PC-3 (cell line): ENCODE results near the gene HEATR3. TPM values are rescaled to one million over a fixed set of nuclear protein-coding genes. Genes with fewer than 3 reads are reported as not detected.

Source experiments
- ATAC-seq: fragments of 200-7000 bp; cut with Tn5 transposase; 2 replicates; pipeline ENCODE4 v1.9.1; 2020; ENCODE audit warnings: mild to moderate bottlenecking, moderate library complexity
- BruUV-seq: library from RNA; stranded (reverse); fragments of 400-500 nt; replicated peaks from 2 replicates; lab custom pipeline; 2021; lab: Mats Ljungman, UMichigan
- CTCF ChIA-PET: fragments of 300-600 bp; sonication (Branson Sonifier 250); formaldehyde crosslinking; loops from one replicate; lab custom pipeline; 2022; ENCODE audit warnings: antibody characterized with exemption; lab: Charles Lee
- POLR2A ChIA-PET: fragments of 300-600 bp; sonication (Branson Sonifier 250); formaldehyde crosslinking; loops from one replicate; lab custom pipeline; 2022; ENCODE audit warnings: antibody characterized with exemption; ENCODE audit not compliant: unreplicated experiment; lab: Charles Lee
- DNase-seq: peaks from one replicate; pipeline ENCODE4 v3.0.0-alpha.2; 2015
- H2AFZ ChIP-seq: fragments of 300-600 bp; sonication (generic); 2 replicates; pipeline ENCODE4 v1.6.0; 2016; ENCODE audit warnings: antibody characterized with exemption, low read length
- H3F3A ChIP-seq: fragments of 300-600 bp; sonication (generic); one replicate; pipeline ENCODE4 v1.6.0; 2017; ENCODE audit warnings: antibody characterized with exemption, low read length, control low read depth, mild to moderate bottlenecking; ENCODE audit not compliant: unreplicated experiment
- H3K27ac ChIP-seq: fragments of 300-600 bp; sonication (generic); 2 replicates; pipeline ENCODE4 v1.5.1; 2016; ENCODE audit warnings: mild to moderate bottlenecking, low read length
- H3K27me3 ChIP-seq: fragments of 300-600 bp; sonication (generic); 2 replicates; pipeline ENCODE4 v1.6.1; 2016; ENCODE audit warnings: low read length, mixed read lengths
- H3K36me3 ChIP-seq: fragments of 300-600 bp; sonication (generic); 2 replicates; pipeline ENCODE4 v1.6.1; 2016; ENCODE audit warnings: low read depth, mixed run types, low read length, mixed read lengths
- H3K4me1 ChIP-seq: fragments of 300-600 bp; sonication (generic); 2 replicates; pipeline ENCODE4 v1.5.1; 2016; ENCODE audit warnings: low read length; ENCODE audit not compliant: insufficient read depth
- H3K4me2 ChIP-seq: fragments of 300-600 bp; sonication (generic); 2 replicates; pipeline ENCODE4 v1.6.0; 2016; ENCODE audit warnings: low read length
- H3K4me3 ChIP-seq: fragments of 300-600 bp; sonication (generic); 2 replicates; pipeline ENCODE4 v1.5.1; 2016; ENCODE audit warnings: mild to moderate bottlenecking, low read length, mixed read lengths
- H3K79me2 ChIP-seq: fragments of 300-600 bp; sonication (generic); 2 replicates; pipeline ENCODE4 v1.6.1; 2017; ENCODE audit warnings: low read length, mixed read lengths
- H3K9ac ChIP-seq: fragments of 300-600 bp; sonication (generic); 2 replicates; pipeline ENCODE4 v1.6.0; 2016; ENCODE audit warnings: mild to moderate bottlenecking, low read length
- H3K9me2 ChIP-seq: fragments of 300-600 bp; sonication (generic); replicated peaks from 2 replicates; pipeline ENCODE4 v1.6.1; 2016; ENCODE audit warnings: mixed run types, low read length, mixed read lengths
- H3K9me3 ChIP-seq: fragments of 300-600 bp; sonication (generic); 2 replicates; pipeline ENCODE4 v1.6.1; 2016; ENCODE audit warnings: low read length, mixed read lengths
- H4K20me1 ChIP-seq: fragments of 300-600 bp; sonication (generic); 2 replicates; pipeline ENCODE4 v1.6.1; 2016; ENCODE audit warnings: low read length, mixed read lengths
- CTCF ChIP-seq: fragments of 300-600 bp; sonication (generic); conservative IDR thresholded peaks from 2 replicates; pipeline ENCODE4 v1.5.1; 2017; ENCODE audit warnings: antibody characterized with exemption, low read depth, mild to moderate bottlenecking, low read length
- EZH2 ChIP-seq: fragments of 300-600 bp; sonication (generic); IDR thresholded peaks from one replicate; pipeline ENCODE4 v1.6.1; 2017; ENCODE audit warnings: antibody characterized with exemption, mild to moderate bottlenecking, low read length; ENCODE audit not compliant: unreplicated experiment
- EZH2phosphoT487 ChIP-seq: fragments of 300-600 bp; sonication (generic); IDR thresholded peaks from 2 replicates; pipeline ENCODE4 v1.6.1; 2018; ENCODE audit warnings: mild to moderate bottlenecking, antibody characterized with exemption, low read length, borderline replicate concordance
- intact Hi-C: fragments of 100-400 bp; cut with micrococcal nuclease; formaldehyde crosslinking; loops from 2 replicates; pipeline ENCODE4 v1.9.0; 2023
- total RNA-seq: library from RNA; depleted of rRNA; stranded (reverse); fragments of >200 nt; gene quantifications from 2 replicates; pipeline ENCODE4 v1.2.3, GENCODE V29; 2014

Gene HEATR3
- total RNA-seq, 1 experiment from 2014 or later: 18.7 TPM

- no peak for DNase-seq
- Histone ChIP-seq H3F3A (no peaks in the 10 kb centered on the region), H3K27me3 (no peaks in the 10 kb centered on the region), H3K9me2 (no peaks in the 10 kb centered on the region), H4K20me1 (no peaks in the 10 kb centered on the region), H3K27ac (no peak overlapping the region), H3K9ac (no peak overlapping the region), H3K4me1 (no peaks in the 10 kb centered on the region), H2AFZ (no peak overlapping the region), H3K36me3 (no peaks in the 10 kb centered on the region), H3K79me2 (no peaks in the 10 kb centered on the region), H3K4me3 (no peak overlapping the region), H3K9me3 (no peaks in the 10 kb centered on the region), H3K4me2 (no peak overlapping the region)
- TF ChIP-seq EZH2phosphoT487: no peak
- TF ChIP-seq EZH2: no peak
- no peak for TF ChIP-seq CTCF
- CTCF ChIA-PET: interaction anchor here (0.6 kb wide), 2 partner anchors 70 to 74 kb away, joined by 3 to 7 read pairs; no protein-coding TSS in a partner anchor
- intact Hi-C loops: no loop called here
- no TSS peak for BruUV-seq
- POLR2A ChIA-PET: no interaction called here
- ATAC-seq: no peak
These were observed 70.6 kb downstream of the HEATR3 start for GRCh38 chr16:50136399-50136798.

GRCh38 chr16:50137268-50137667 lies 71.5 kb downstream of the HEATR3 start:
- intact Hi-C loops: no loop called here
- BruUV-seq: no TSS peak
- H2AFZ ChIP-seq: no peak overlapping the region
- no peak overlapping the region for H3K4me2 ChIP-seq
- ATAC-seq (no peak), DNase-seq (no peak)
- no peaks in the 10 kb centered on the region for H4K20me1 ChIP-seq
- H3K36me3 ChIP-seq: no peaks in the 10 kb centered on the region
- no peaks in the 10 kb centered on the region for H3F3A ChIP-seq
- no peak overlapping the region for H3K9ac ChIP-seq
- CTCF ChIA-PET: no interaction called here
- H3K9me3 ChIP-seq: no peaks in the 10 kb centered on the region
- TF ChIP-seq CTCF: no peak
- no peak for TF ChIP-seq EZH2phosphoT487
- no peak for TF ChIP-seq EZH2
- H3K79me2 ChIP-seq: no peaks in the 10 kb centered on the region
- H3K9me2 ChIP-seq: no peaks in the 10 kb centered on the region
- POLR2A ChIA-PET: no interaction called here
- no peak overlapping the region for H3K4me3 ChIP-seq
- no peak overlapping the region for H3K27ac ChIP-seq
- H3K27me3 ChIP-seq: no peaks in the 10 kb centered on the region
- H3K4me1 ChIP-seq: no peaks in the 10 kb centered on the region

GRCh38 chr16:50139580-50139979 lies 73.8 kb downstream of the HEATR3 start:
- no peak overlapping the region for H3K4me3 ChIP-seq
- no peaks in the 10 kb centered on the region for H3K27me3 ChIP-seq
- H4K20me1 ChIP-seq: no peaks in the 10 kb centered on the region
- TF ChIP-seq EZH2 (no peak), EZH2phosphoT487 (no peak), CTCF (no peak)
- no peak for DNase-seq
- no peaks in the 10 kb centered on the region for H3K36me3 ChIP-seq
- no peak overlapping the region for H3K4me2 ChIP-seq
- H3K9me3 ChIP-seq: no peaks in the 10 kb centered on the region
- no peaks in the 10 kb centered on the region for H3K9me2 ChIP-seq
- intact Hi-C loops: no loop called here
- ChIA-PET CTCF (no interaction called here), POLR2A (no interaction called here)
- no peaks in the 10 kb centered on the region for H3K4me1 ChIP-seq
- H3F3A ChIP-seq: no peaks in the 10 kb centered on the region
- no peak overlapping the region for H3K27ac ChIP-seq
- H2AFZ ChIP-seq: no peak overlapping the region
- no peak for ATAC-seq
- no peak overlapping the region for H3K9ac ChIP-seq
- no TSS peak for BruUV-seq
- H3K79me2 ChIP-seq: no peaks in the 10 kb centered on the region
